Ovary (tissue), 3 donors: ENCODE measurements around the gene BRD7.

Source experiments
- CTCF ChIP-seq, 3 donors: fragments of 450-650 bp in 2 of 3; fragments of 200-600 bp in 1 of 3; IDR thresholded peaks; one replicate each; pipeline versions ENCODE4 v1.5.1 to v1.8.0; 2016 to 2022; ENCODE audit warnings: antibody characterized with exemption in 3 of 3, mild to moderate bottlenecking in 1 of 3
- EP300 ChIP-seq: sonication (generic); formaldehyde crosslinking; IDR thresholded peaks from one replicate; pipeline ENCODE4 v1.6.1; 2017; ENCODE audit warnings: antibody characterized with exemption
- POLR2A ChIP-seq: fragments of 450-650 bp; IDR thresholded peaks from one replicate; pipeline ENCODE4 v1.6.1; 2017; ENCODE audit warnings: antibody characterized with exemption, mild to moderate bottlenecking, moderate library complexity
- donor health status: DM: no; HTN: no; CAD: no.

DNA sequence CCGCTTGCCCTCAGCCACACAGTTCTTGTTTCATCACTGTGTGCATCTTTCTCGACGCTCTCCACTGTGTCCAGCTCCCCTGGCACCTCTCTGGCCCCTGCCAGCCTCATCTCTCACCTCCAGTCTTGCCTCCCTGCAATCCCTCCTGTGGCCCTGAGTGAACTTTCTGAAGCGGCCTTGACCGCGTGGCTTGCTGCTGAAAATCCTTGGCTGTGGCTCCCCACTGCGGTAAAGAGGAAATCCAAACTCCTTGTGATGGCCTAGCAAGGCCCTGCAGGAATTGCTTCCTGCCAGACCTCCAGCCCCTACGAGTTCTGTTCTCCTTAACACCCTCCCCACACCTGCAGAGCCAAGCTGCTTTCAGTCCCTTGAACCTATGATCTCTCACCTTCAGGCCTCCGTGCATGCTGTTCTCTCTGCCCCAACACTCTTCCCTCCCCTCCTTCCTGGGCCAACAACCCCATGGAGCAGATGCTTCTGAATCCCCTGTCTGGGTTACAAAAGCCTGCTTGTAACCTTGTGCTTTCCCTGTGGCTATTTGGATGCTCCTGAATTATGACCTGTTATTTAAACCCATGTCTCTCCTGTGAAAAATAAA lies 33.6 kb upstream of the BRD7 start:
- TF ChIP-seq CTCF (IDR thresholded peaks at IDR 0.05) (no peak), POLR2A (no peak), EP300 (no peak)
